Activated gamma-delta T cell treated with anti-CD3 and anti-CD28 coated beads, Interleukin-2, amount 50 U/mL, for 16 hours (primary cell): ENCODE measurements around the gene NR1H3.
"Not testable (repeated sequence)": the region's sequence is repeated elsewhere in the genome, so short reads cannot be mapped to it uniquely, and the experiment has no call there.

Source experiments
- DNase-seq: peaks from one replicate; pipeline ENCODE4 v3.0.0-alpha.2; 2020; ENCODE audit warnings: low read depth

The NR1H3 gene

DNA sequence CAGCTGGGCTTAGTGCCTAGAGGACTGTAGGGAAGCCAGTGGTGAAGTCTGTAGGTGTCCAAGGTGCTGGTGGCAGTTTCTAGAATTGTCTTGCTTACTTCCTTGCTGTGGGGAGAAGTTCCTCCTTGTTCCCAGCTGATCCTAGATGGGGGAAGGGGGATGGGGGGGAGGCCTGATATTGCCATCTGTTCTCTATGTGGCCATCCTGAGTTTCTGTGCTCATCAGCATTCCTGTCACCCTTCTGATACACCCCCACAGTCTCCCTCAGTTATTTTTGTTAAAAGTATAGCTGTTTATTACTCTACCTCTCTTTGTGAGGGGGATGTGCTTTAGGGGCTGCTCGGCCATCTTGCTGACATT is 48.7 kb downstream of the NR1H3 start:
- DNase-seq: no peak

DNA sequence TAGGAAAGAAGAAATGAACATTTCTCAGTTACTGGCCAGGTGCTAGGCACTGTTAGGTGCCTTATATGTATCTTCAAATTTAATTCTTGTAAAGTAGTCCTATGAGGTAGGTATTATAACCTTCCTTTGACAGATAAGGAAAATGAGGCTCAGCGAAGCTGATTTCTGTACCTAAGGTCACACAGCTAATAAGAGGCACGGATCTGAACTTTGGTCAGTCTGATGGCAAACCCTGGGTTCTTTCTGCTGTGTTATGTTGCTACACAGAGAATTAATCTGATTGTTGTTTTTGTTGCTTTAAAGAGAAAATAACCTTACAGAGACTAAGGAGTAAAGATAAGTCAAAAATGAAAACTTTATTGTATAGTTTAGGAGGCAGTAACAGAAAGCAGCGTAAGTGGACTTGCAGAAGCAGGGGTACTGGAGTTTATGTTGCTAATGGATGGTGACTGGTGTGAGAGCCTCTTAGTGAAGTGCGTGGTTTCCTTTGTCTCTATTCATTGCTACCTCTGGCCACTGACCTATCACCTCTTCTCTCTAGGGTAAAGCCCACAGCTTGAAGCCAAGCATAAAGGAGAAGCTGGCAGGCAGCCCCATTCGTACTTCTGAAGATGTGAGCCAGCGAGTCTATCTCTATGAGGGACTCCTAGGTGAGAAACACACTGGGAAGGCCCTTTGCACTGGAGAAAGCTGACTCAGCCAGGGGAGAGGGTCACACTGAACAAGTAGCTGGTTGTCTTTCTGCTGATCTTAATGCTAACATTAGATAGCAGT is 50.4 kb downstream of the NR1H3 start:
- no peak for DNase-seq

DNA sequence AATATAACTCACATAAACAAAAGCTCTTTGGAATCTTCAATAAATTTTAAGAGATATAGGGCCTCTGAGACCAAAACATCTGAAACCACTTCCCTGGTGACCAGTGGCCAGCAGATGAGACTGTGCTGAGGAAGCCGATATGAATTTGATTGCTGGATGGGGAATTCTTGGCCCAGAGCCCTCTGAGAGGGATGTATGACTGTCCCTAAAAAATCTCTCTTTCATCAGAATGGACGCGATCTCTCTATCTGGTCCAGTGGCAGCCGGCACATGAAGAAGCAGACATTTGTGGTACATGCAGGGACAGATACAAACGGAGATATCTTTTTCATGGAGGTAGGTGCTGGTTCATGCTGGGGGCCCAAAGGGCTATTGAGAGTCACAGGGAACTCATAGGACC is 57.2 kb downstream of the NR1H3 start:
- no peak for DNase-seq

DNA sequence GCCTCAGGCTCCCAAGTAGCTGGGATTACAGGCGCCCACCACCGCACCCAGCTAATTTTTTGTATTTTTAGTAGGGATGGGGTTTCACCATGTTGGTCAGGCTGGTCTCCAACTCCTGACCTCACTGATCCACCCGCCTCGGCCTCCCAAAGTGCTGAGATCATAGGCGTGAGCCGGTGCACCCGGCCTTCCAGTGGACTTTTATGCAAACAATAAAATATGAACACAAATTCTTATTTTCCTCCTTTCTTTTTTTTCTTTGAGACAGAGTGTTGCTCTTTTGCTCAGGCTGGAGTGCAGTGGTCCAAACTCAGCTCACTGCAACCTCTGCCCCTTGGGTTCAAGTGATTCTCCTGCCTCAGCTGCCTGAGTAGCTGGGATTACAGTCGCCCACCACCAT is 58.7 kb downstream of the NR1H3 start:
- DNase-seq: not testable (repeated sequence)

DNA sequence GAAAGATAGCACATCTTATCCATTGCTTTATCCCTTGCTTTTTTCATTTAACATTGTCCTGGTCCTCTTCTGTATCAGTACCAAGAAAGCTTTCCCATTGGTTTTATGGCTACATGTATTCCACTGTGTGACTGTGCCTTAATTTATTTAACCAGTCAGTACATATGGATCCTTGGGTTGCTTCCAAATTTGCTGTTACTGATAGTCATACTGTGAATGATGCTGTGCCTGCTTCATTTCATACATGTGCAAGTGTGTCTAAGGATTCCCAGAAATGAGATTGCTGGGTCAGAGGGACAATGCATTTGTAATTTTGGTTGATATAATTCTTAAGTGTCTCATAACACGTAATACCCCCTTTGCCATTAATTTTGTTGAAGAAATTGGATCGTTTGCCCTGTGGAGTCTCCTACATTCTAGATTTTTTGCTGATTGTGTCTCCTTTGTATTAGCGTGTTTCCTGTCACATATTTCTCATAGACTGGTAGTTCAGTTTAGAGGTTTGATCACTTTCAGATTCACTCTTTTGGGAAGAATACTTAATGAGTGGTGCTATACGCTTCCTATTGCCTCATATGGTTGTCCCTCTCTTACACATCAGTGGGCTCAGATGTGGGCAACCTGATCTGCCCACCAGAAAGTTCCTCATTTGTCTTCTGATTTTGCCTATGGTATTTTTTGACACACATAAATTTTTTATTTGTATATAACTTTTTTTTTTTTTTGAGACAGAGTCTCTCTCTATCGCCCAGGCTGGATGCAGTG is 59.5 kb downstream of the NR1H3 start:
- DNase-seq: no peak

DNA sequence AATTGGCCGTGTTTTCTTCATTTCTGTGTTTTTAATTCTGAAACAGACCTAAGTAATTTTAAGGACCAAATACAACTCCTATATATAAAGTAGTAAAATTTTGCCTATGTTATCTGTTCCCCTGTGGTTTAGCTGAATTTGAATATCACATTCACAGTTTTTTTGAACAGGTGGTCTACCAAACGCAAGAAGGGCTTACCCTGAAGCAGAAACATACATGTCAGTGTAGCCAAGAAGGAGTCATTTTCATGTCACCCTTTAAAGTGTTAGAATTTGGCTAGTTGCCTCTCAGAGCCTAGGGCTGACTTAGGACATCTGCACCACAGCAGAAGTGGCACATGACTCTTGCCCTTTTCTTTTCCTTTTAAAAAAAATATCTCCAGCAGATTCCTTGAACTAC is 60.4 kb downstream of the NR1H3 start:
- no peak for DNase-seq
